ENCODE measurements around the gene GSTO1.
"Not testable (repeated sequence)": the region's sequence is repeated elsewhere in the genome, so short reads cannot be mapped to it uniquely, and the experiment has no call there.

The GSTO1 gene

DNA sequence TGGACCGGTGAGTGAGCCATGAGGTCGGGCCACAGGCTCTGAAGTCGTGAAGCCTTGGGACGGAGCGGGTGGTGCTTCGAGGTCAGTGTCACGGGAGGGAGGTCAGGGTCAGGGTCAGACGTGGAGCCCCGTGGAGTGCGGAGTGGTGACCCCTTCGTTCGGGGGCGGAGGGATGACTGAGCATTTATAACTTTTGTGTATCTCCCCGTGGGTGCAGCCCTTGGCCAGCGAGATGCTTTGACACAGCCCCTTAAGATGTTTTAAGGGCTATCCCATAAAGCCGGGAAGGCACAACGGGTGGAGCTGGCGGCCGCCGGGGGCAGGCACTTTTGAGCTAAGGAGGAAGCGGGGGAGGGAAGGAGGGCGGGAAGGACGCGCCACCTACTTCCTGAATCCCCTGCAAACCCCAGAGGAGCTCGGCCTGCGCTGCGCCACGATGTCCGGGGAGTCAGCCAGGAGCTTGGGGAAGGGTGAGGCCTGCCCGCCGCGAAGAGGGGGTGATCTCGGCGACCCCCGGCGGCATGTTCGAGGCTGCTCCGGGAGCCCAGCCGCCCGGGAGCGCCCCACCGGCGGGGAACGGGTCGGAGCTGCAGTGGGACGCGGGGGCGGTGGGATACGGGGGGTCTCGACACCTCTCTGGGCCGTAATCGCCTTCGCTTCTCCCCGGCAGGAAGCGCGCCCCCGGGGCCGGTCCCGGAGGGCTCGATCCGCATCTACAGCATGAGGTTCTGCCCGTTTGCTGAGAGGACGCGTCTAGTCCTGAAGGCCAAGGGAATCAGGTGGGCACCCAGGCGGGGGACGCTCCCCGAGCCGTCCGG, at the start of gene GSTO1:
Gene GSTO1, plus strand, starts transcription at position 400 of the 818 bp plus-strand sequence. Its CDS starts 37 bp downstream, at position 437.
- DNase-seq (ENCODE audit: low read depth), result peak; percentile 30

DNA sequence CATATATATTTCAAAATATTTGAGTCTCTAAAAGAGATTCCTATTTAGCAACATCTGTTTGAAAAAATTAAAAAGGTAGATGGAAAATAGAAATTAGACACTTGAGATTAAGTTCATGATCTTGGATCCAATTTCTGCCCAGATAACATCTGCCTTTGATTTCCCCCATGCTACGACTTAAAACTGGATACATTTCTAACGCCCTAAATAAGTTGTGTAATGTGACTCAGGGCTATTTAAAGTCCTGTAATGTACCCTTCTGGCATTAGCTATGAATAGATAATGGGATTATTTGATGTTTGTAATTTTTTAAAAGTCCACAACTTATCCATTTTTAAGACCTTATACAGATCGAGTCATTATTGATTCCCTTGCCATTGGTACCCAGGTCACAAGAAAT, 46.0 kb upstream of the GSTO1 start:
- no peak for DNase-seq (ENCODE audit: low read depth)

DNA sequence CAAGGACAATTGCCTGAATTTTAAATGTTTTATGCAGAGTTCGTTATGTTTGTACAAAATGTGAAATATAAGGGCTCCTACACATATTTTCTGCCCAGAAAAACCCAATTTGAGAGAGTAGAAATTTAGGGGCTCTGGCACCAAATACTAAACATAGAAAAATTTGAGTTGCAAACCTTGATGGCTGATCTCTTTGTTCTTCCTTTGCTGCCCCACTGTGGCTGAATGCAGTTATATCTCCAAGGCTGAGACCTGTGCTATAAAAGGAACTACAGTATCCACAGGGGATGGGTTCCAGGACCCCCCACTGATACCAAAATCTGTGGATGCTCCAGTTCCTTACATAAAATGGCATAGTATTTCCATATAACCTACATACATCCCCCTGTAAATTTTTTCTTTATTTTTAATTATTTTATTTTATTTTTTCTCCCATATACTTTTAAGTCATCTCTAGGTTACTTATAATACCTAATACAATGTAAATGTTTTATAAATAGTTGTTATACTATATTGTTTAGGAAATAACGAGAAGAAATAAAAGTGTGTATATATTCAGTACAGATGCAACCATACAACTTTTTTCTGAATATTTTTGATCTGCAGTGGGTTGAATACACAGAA, 45.0 kb upstream of the GSTO1 start:
- DNase-seq (ENCODE audit: low read depth), result peak; percentile 15

DNA sequence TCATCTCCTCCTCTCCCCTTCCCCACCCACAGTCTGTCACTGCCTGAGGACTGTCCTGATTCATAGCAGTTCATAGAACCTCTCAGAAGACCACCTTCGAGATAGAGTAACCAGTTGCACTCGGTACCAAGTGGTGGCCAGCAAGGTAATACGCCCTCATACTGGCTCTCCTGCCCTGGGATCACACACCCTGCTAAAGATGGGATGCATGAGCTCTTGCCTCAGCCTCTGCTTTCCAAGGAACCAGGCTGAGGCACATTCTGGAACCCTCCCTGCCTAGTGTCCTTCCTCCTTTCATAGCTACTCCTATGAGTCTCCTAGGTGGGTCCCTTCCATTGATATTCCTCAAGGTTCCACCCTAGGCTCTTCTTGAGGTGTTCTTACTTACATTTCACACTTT, 38.1 kb upstream of the GSTO1 start:
- no peak for DNase-seq (ENCODE audit: low read depth)

DNA sequence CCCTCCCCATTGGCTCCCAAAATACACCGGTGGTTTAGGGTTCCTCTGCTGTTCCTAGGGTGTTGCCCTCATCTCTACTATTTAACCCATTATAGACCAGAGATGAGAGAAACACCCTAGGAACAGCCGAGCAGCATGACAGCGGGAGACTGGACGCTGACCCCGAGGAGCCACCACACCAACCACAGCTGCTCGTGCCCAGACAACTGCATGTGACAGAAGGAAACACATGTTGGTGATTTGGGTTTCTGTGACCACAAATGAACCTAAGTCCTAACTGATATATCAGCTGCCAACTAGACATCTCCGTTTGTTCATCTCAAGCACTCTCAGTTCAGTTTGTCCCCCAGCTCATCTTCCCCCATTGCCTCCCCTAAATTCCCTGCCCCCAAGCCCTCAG, 35.9 kb upstream of the GSTO1 start:
- DNase-seq (ENCODE audit: low read depth), result no peak

DNA sequence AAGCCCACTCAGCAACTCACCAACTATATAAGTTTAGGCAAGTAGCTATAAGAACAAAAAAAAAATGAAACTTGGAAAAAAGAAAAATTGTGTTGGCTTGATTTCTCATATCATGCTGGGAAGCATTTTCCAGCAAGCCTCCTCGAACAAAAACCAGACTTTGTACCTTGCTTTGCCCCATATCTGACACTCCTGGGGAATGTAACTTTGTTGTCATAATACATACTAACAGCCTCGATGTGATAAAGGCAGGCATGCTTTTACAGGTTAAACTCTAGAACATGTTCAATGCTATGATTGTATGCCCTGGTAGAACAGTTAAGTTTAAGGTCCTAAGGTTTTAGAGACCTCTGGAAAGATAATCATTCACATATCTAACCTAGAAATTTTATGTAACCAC, 34.2 kb upstream of the GSTO1 start:
- no peak for DNase-seq (ENCODE audit: low read depth)

DNA sequence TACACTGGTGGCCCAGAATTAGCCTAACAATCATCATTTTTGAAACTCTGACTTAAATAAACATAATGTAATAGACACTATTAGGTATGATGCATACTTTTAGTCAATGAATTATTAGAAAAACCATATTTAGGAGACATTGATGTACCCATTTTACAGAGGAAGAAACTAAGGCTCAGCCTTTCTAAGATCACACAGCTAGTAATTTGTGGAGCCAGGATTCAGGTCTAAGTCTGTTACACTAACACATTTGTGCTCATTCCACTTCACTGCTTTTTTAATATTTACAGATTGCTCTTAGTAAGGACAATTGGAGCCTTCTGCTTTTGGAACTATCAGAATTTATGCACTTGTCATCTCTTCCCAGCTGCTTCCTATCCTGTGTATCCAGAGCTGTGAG, 31.4 kb upstream of the GSTO1 start:
- no peak for DNase-seq (ENCODE audit: low read depth)

DNA sequence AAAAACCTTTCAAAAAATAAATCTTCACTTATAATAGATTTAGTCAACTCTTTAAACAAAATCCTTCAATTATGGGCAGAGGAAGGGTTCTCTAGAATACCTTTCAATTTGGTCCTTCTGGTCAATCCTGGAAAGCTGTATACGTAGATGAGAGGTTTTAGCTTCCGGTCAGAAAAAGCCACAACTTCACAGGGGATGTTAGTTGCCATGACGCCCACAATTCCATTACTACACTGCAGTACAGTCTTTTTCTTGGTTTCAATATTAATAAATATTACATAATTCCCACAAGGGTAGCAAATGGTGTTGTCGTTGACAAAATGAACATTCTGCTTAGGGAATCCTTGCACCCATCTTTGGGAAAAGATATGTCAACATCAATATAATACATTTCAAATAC, 24.2 kb upstream of the GSTO1 start:
- no peak for DNase-seq (ENCODE audit: low read depth)

DNA sequence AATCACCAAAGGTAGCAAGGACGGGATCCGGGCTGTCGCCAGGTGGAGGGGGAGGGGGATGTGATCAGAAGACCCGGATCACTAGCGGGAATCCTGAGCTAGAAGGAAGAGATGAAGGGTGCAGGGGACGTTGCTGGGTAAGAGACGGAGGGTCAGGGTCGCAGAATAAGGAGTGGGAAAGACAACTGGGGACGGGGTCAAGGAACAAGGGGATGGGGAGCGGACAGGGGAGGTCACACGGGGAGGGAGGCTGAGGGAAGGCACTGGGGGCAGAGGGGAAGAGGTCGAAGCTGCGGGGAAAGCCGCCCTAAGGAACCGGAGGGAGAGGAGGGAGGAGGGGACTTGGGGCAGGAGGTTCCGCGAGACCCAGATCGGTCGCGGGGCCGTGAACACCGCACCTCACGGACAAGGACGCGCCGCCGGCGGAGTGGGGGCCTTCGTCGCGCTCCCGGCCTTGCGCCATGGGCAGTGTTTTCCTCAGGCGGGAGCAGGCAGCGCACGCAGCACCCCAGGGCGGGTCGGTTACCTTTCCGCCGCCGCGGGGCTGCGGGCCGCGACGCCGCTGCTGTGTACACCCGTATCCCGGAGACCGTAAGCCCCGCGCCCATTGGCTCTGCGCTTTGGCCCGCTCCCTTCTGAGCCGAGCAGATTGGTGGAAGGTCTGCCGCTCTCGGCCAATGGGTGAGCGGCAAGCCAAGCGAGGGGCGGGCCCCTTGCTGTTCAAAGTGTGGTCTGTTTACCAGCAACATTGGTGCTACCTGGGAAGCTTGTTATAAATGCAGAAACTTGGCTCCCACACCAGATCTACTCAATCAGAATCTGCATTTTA, 22.7 kb upstream of the GSTO1 start, which contains the start of gene CFAP43:
Gene CFAP43, minus strand, starts transcription at position 581 of the 829 bp plus-strand sequence. Its CDS starts 118 bp downstream, at position 463.
- peak; percentile 99 for DNase-seq (ENCODE audit: low read depth)

DNA sequence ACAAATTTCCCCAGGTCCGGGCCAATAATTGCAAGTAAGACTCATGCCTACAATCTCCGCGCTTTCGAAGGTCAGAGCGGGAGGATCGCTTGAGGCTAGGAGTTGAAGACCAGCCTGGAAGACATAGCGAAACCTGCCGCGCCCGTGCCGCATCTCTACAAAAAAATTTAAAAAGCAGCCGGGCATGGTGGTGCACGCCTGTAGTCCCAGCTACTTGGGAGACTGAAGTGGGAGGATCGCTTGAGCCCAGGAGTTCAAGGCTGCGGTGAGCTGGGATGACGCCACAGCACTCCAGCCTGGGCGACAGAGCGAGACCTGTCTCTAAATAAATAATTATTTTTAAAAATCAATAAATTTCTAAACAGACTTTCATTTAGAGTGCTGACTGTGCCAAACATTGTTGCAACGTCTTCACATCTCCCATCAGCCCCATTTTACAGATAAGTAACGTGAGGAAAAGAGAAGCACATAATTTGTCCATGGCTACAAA, 22.0 kb upstream of the GSTO1 start:
- DNase-seq (ENCODE audit: low read depth), result no peak

DNA sequence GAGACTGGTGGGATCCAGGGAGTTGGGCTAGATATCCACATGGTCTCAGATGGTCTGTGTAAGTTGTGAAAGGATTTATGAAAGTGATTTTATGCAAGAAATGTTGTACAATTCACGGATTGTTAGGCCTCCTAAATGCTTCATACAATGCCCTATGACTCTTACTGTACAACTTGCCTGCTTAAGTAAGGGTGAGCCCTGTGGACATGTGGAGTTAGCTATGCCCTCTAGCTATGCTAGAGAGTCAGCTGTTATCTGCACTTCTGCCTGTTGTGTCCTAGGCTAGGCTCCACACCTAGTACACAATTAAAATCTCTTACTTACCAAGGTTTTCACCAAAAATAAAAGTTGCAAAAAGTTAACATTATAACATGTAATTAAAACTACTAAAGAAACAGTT, 20.9 kb upstream of the GSTO1 start:
- DNase-seq (ENCODE audit: low read depth), result no peak

DNA sequence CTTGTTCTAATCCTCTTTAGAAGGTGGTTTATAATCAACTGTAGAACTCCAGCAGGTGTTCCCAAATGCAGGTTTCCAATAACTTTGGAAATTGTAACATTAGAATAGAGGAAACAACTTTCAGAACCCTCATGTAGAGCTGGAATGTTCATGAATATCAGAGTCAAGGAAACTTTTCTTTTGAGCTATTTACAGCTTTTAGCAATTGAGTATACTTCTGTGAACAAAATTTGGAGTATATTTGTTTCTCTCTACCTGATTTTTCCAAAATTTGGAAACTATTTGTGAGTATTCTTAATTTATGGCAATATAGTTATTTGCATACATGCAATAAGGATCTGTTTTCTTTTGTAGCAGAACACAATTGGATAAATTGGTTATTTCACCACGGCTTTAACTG, 19.8 kb upstream of the GSTO1 start:
- DNase-seq (ENCODE audit: low read depth), result no peak

DNA sequence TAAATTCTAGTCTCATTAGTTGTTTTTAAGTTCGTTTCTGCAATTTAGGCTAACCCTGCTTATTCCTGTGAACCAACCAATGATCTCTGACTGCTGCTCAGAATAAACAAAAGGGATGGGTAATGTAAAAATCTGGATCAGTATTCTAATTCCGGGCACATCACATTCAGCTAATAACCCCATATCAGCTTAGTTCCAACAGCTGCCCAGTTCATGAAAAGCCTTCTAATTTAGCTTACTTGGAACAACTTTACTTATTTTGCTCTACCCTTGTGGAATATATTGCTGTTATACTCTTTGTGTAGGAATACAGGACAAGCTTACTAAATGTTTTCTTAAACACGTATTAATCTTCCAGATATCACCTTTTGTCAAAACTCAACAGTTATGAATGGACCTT, 18.9 kb upstream of the GSTO1 start:
- DNase-seq (ENCODE audit: low read depth), result no peak

DNA sequence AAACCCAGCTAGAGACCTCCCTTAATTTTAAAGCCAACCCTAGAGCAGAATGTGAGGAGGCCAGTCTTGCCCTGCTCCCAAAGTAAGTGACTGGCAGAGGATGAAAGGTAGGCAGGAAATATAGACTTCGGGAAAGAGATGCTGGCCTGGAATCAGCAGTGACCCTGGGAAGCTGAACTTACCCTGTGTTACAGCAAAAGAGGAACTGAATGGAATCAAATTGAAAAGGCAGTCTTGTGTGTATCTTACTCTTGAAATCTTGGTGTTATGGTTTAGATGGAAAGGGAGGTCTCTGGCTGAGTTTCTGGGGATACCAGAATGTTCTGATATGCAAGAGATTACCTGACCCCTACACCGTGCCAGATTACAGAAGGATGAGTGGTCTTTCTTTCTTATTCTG, 14.6 kb upstream of the GSTO1 start:
- DNase-seq (ENCODE audit: low read depth), result no peak

DNA sequence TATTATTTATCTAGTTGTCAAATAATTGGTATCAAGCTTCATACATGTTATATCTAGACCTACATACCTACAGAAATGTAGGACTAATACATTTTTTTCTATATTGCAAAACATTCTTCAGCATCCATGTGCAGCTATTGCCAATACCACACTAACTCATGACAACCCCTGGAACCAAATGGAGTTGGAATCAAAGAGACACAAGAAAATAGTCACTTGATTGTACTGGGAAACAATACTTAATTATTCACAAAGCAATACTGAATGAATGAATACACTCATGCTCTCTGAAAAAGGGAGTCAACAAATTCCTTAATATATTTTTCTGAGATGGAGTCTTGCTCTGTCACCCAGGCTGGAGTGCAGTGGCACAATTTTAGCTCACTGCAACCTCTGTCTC, 12.1 kb upstream of the GSTO1 start:
- DNase-seq (ENCODE audit: low read depth), result no peak

DNA sequence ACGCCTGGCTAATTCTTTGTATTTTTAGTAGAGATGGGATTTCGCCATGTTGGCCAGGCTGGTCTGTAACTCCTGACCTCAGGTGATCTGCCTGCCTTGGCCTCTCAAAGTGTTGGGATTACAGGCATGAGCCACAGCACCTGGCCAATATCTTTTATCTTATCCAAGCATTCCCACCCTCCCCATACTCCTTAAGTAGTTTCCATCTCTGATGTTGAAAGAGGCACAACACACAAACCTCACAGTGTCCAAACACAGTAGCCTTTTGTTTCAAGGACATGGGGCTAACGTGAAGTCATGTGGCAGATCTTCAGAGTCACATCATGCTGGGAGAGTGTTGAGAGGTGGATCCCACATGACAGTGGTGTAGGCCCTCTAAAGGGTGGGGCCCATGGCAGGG, 11.7 kb upstream of the GSTO1 start:
- not testable (repeated sequence) for DNase-seq (ENCODE audit: low read depth)

DNA sequence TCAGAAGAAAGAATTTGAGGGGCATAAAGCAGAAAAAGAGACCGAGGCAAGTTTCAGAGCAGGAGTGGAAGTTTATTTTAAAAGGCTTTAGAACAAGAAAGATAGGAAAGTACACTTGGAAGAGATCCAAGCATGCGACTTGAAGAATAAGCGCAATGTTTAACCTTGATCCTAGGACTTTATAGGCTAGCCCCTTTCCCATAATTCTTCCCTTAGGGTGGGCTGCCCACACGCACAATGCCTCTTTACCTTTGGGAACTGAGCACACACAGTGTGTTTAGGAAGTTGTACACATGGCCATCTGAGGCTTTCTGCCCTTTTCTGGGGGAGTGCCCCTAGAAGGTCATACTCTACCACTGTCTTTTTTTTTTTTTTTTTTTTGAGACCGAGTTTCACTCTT, 11.2 kb upstream of the GSTO1 start:
- no peak for DNase-seq (ENCODE audit: low read depth)

DNA sequence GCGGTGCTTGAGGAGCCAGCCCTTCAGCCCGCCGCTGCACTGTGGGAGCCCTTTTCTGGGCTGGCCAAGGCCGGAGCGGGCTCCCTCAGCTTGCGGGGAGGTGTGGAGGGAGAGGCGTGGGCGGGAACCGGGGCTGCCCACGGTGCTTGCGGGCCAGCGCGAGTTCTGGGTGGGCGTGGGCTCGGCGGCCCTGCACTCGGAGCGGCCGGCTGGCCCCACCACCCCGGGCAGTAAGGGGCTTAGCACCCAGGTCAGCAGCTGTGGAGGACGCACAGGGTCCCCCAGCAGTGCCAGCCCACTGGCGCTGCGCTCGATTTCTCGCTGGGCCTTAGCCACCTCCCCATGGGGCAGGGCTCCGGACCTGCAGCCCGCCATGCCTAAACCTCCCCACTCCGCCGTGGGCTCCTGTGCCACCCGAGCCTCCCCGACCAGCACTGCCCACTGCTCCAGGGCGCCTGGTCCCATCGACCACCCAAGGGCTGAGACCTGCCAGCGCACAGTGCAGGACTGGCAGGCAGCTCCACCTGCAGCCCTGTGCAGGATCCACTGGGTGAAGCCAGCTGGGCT, 9.5 kb upstream of the GSTO1 start:
- DNase-seq (ENCODE audit: low read depth), result no peak

DNA sequence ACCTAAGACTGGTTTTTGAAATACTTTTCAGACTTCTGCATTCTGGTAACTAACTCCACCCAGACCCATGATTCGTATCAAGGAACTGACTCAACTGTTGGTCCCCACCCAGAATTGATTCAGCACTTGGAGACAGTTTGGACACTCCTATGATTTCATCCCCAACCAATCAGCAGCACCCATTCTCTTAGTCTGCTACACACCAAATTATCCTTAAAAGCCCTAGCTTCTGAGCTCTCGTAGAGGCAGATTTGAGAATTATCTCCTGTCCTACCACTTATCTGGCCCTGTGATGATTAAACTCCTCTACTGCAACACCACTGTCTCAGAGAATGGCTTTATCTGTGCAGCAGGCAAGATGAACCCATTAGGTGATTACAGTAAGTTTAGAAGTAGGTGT, 7.7 kb upstream of the GSTO1 start:
- no peak for DNase-seq (ENCODE audit: low read depth)

DNA sequence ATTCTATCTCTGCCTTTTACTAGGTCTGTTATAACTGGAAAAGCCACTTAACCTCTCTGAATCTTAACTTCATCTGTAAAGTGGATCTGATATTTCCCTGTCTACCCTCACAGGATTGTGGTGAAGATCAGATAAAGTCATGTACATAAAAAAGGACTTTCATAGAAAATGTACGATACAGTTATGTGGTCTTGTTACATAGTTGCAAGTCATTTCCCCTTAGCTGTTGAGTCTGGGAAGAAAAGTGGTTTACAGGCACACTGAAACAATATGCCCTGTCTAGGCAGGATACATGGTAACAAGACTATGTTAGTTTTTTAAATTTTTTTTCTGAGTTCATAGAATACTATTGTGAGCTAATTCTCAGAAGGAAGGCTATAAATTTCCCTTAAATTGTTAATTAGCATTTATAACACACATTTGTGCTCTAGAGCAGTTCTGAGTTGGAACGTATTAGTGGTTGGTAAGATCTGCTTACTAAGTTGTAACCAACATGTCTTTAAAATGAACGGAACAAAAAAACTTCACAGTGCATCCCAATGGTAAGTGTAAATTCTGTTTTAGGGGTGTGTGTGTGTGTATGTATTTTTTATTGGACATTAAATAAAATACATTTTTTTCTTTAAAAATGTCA, 7.1 kb upstream of the GSTO1 start:
- no peak for DNase-seq (ENCODE audit: low read depth)

DNA sequence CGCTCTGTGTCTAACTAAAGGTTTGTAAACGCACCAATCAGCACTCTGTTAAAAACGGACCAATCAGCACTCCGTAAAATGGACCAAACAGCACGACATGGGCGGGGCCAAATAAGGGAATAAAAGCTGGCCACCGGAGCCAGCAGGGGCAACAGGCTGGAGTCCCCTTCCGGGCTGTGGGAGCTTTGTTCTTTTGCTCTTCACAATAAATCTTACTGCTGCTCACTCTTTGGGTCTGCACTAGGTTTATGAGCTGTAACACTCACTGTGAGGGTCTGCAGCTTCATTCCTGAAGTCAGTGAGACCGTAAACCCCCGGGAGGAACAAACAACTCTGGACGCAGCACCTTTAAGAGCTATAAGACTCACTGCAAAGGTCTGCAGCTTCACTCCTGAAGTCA, 5.8 kb upstream of the GSTO1 start:
- DNase-seq (ENCODE audit: low read depth), result not testable (repeated sequence)

DNA sequence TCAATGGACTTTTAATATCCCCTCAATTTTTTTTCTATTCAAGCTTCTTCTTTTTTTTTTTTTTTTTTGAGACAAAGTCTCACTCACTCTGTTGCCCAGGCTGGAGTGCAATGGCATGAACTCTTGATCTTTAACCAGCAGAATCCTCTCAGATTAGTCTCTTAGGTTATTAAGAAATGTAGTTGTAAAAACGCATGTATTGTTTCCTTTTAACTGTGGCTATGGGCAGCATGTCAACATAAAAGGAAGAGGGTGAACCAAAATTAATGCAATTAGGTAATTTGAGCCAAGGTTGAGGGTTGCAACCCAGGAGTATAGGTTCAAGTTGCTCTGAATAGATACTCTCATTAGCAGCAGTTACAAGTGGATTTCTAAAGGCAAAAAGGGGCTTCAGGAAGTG, 4.3 kb upstream of the GSTO1 start:
- no peak for DNase-seq (ENCODE audit: low read depth)

All from activated T-cell treated with anti-CD3 and anti-CD28 coated beads for 1 hour (primary cell).